GM23248 (cell line): Measurements from ENCODE around the gene CDH8.

ENCODE experiments used
- EZH2 ChIP-seq: fragments of 200-600 bp; sonication (generic); IDR thresholded peaks from 2 replicates; pipeline ENCODE4 v1.6.1; 2018; ENCODE audit warnings: antibody characterized with exemption, mild to moderate bottlenecking; ENCODE audit not compliant: insufficient read depth, poor library complexity, severe bottlenecking
- EZH2phosphoT487 ChIP-seq: fragments of 200-600 bp; sonication (generic); IDR thresholded peaks from 2 replicates; pipeline ENCODE4 v1.6.1; 2018; ENCODE audit warnings: antibody characterized with exemption, moderate library complexity, mild to moderate bottlenecking, low read depth; ENCODE audit not compliant: insufficient read depth

GRCh38 chr16:61763991-61764390 lies 272.2 kb downstream of the CDH8 start:
- TF ChIP-seq EZH2phosphoT487: no peak
- no peak for TF ChIP-seq EZH2
